A549 (cell line): ENCODE measurements around the gene CYP8B1. TPM values are rescaled to one million over a fixed set of nuclear protein-coding genes. Genes with fewer than 3 reads are reported as not detected.
A peak's percentile ranks its signal among the peaks of the same experiment; 100 is the strongest.
"Not testable (repeated sequence)": the region's sequence is repeated elsewhere in the genome, so short reads cannot be mapped to it uniquely, and the experiment has no call there.

ENCODE experiments used
- ATAC-seq, 2 experiments: fragments of 200-7000 bp in 1 of 2; fragments of >200 bp in 1 of 2; cut with Nextera tagmentation in 1 of 2; cut with Tn5 transposase in 1 of 2; 3 replicates each; pipeline versions ENCODE4 v1.8.0 to v1.9.1; 2018 to 2020; ENCODE audit warnings: mild to moderate bottlenecking in 1 of 2, moderate library complexity in 1 of 2
- CTCF ChIA-PET: fragments of 300-600 bp; sonication (Branson Sonifier 250); formaldehyde crosslinking; extraction: SDS; loops from one replicate; lab custom pipeline; 2021; ENCODE audit warnings: antibody characterized with exemption, inconsistent platforms; lab: Yijun Ruan, JAX
- POLR2A ChIA-PET: fragments of 350-600 bp; formaldehyde crosslinking; extraction: SDS; loops from one replicate; lab custom pipeline; 2021; ENCODE audit warnings: antibody characterized with exemption, inconsistent platforms; lab: Yijun Ruan, JAX
- DNase-seq, 2 experiments: peaks; one replicate each; pipeline versions ENCODE4 v3.0.0 to v3.0.0-alpha.2; 2011 to 2016; ENCODE audit warnings: low read depth in 1 of 2, low spot score in 1 of 2
- FAIRE-seq: peaks from 2 replicates; lab custom pipeline; 2011; peaks lifted over from hg19 to GRCh38; lab: Jason Lieb, UNC
- H3K27ac ChIP-seq, 2 experiments: fragments of >200 bp; sonication (Bioruptor Twin); formaldehyde crosslinking; 3 replicates each; pipeline ENCODE4 v1.5.1; 2016 to 2017
- H3K4me1 ChIP-seq: fragments of >200 bp; sonication (Bioruptor Twin); formaldehyde crosslinking; 3 replicates; pipeline ENCODE4 v1.6.1; 2016
- H3K4me2 ChIP-seq: fragments of >200 bp; sonication (Bioruptor Twin); formaldehyde crosslinking; 3 replicates; pipeline ENCODE4 v1.6.1; 2016
- H3K4me3 ChIP-seq: fragments of >200 bp; sonication (Bioruptor Twin); formaldehyde crosslinking; 3 replicates; pipeline ENCODE4 v1.5.1; 2016
- H3K9me3 ChIP-seq: fragments of >200 bp; sonication (Bioruptor Twin); formaldehyde crosslinking; 3 replicates; pipeline ENCODE4 v1.6.1; 2016
- ATOH8 ChIP-seq: fragments of 250-450 bp; sonication (Bioruptor Pico); IDR thresholded peaks from 2 replicates; pipeline ENCODE4 v1.5.0; 2020; ENCODE audit warnings: low read depth, mild to moderate bottlenecking, moderate library complexity
- BHLHE40 ChIP-seq: IDR thresholded peaks from 2 replicates; pipeline ENCODE4 v1.6.1; 2012; ENCODE audit warnings: low read depth, low read length, inconsistent platforms
- CEBPB ChIP-seq, 2 experiments: fragments of >200 bp in 1 of 2; sonication (Bioruptor Twin) in 1 of 2; formaldehyde crosslinking in 1 of 2; IDR thresholded peaks; 2 replicates each; pipeline ENCODE4 v1.6.1; 2012 to 2016
- CHD2 ChIP-seq: fragments of 150-350 bp; IDR thresholded peaks from 2 replicates; pipeline ENCODE4 v1.6.1; 2014; ENCODE audit warnings: low read length; ENCODE audit not compliant: partially characterized antibody
- CHD4 ChIP-seq: fragments of 200-600 bp; sonication (generic); IDR thresholded peaks from 2 replicates; pipeline ENCODE4 v1.6.1; 2016; ENCODE audit warnings: antibody characterized with exemption, mild to moderate bottlenecking, borderline replicate concordance
- E2F6 ChIP-seq: IDR thresholded peaks from 2 replicates; pipeline ENCODE4 v1.6.1; 2012; ENCODE audit warnings: low read depth, borderline replicate concordance
- EP300 ChIP-seq, 2 experiments: fragments of >200 bp; sonication (Bioruptor Twin); formaldehyde crosslinking; IDR thresholded peaks; 2 replicates in 1 of 2; 3 replicates in 1 of 2; pipeline ENCODE4 v1.6.1; 2016 to 2017
- FOSB ChIP-seq: fragments of 250-450 bp; sonication (Bioruptor Pico); IDR thresholded peaks from 2 replicates; pipeline ENCODE4 v1.5.0; 2020; ENCODE audit warnings: mild to moderate bottlenecking, moderate library complexity
- FOSL2 ChIP-seq, 2 experiments: fragments of 450-650 bp in 1 of 2; fragments of >200 bp in 1 of 2; sonication (Bioruptor Twin) in 1 of 2; formaldehyde crosslinking; IDR thresholded peaks; 2 replicates each; pipeline versions ENCODE4 v1.5.0 to v1.6.1; 2016 to 2020; ENCODE audit warnings: mild to moderate bottlenecking in 1 of 2, moderate library complexity in 1 of 2
- FOXS1 ChIP-seq: fragments of 250-450 bp; sonication (Bioruptor Pico); IDR thresholded peaks from 2 replicates; pipeline ENCODE4 v1.5.0; 2020; ENCODE audit warnings: mild to moderate bottlenecking, moderate library complexity
- GATA3 ChIP-seq: IDR thresholded peaks from 2 replicates; pipeline ENCODE4 v1.6.1; 2012; ENCODE audit warnings: borderline replicate concordance
- HES2 ChIP-seq: fragments of >200 bp; sonication (Bioruptor Twin); formaldehyde crosslinking; IDR thresholded peaks from 2 replicates; pipeline ENCODE4 v1.6.1; 2016
- HOXA7 ChIP-seq: fragments of 250-450 bp; sonication (Bioruptor Pico); IDR thresholded peaks from 2 replicates; pipeline ENCODE4 v1.5.0; 2020; ENCODE audit warnings: mild to moderate bottlenecking, moderate library complexity
- HOXB13 ChIP-seq: fragments of 250-450 bp; sonication (Bioruptor Pico); IDR thresholded peaks from 2 replicates; pipeline ENCODE4 v1.5.0; 2020; ENCODE audit warnings: low read depth, mild to moderate bottlenecking, moderate library complexity
- HOXB5 ChIP-seq: fragments of 250-450 bp; sonication (Bioruptor Pico); IDR thresholded peaks from 2 replicates; pipeline ENCODE4 v1.5.0; 2020; ENCODE audit warnings: mild to moderate bottlenecking, moderate library complexity
- MAFK ChIP-seq: fragments of 450-650 bp; IDR thresholded peaks from 2 replicates; pipeline ENCODE4 v1.6.1; 2014; ENCODE audit not compliant: partially characterized antibody
- NR3C1 ChIP-seq: fragments of >200 bp; sonication (Bioruptor Twin); formaldehyde crosslinking; IDR thresholded peaks from 3 replicates; pipeline ENCODE4 v1.6.1; 2017
- RAD21 ChIP-seq, 2 experiments: fragments of >200 bp in 1 of 2; sonication (Bioruptor Twin) in 1 of 2; formaldehyde crosslinking in 1 of 2; IDR thresholded peaks in 1 of 2; conservative IDR thresholded peaks in 1 of 2; 2 replicates in 1 of 2; 3 replicates in 1 of 2; pipeline ENCODE4 v1.6.1; 2012 to 2018; ENCODE audit warnings: inconsistent platforms in 1 of 2
- RCOR1 ChIP-seq: fragments of 150-350 bp; IDR thresholded peaks from 2 replicates; pipeline ENCODE4 v1.6.1; 2014; ENCODE audit warnings: antibody characterized with exemption, low read length, low read depth
- REST ChIP-seq: fragments of 200-600 bp; sonication (generic); IDR thresholded peaks from 2 replicates; pipeline ENCODE4 v1.6.1; 2016; ENCODE audit warnings: antibody characterized with exemption, mild to moderate bottlenecking, moderate library complexity
- RNF2 ChIP-seq: fragments of 200-600 bp; sonication (generic); IDR thresholded peaks from 2 replicates; pipeline ENCODE4 v1.6.1; 2016; ENCODE audit warnings: low read depth, mild to moderate bottlenecking, antibody characterized with exemption, moderate library complexity, borderline replicate concordance
- TFCP2L1 ChIP-seq: fragments of 250-450 bp; sonication (Bioruptor Pico); IDR thresholded peaks from 2 replicates; pipeline ENCODE4 v1.5.0; 2021; ENCODE audit warnings: mild to moderate bottlenecking
- USF2 ChIP-seq: fragments of 450-650 bp; IDR thresholded peaks from 2 replicates; pipeline ENCODE4 v1.6.1; 2014; ENCODE audit warnings: antibody characterized with exemption
- ZFP36 ChIP-seq: fragments of 450-650 bp; IDR thresholded peaks from 2 replicates; pipeline ENCODE4 v1.6.1; 2014; ENCODE audit warnings: borderline replicate concordance; ENCODE audit not compliant: partially characterized antibody
- ZSCAN20 ChIP-seq: fragments of 250-450 bp; sonication (Bioruptor Pico); IDR thresholded peaks from 2 replicates; pipeline ENCODE4 v1.8.0; 2022; ENCODE audit warnings: mild to moderate bottlenecking, moderate library complexity
- WGBS: methylation state at CpG from one replicate; pipeline ENCODE4 v1.1.6; 2017; ENCODE audit errors: missing lambda C conversion rate; 5-methylcytosine and 5-hydroxymethylcytosine counted together
- polyA plus RNA-seq, 4 experiments: library from polyadenylated mRNA; depleted of rRNA in 3 of 4; stranded (reverse); fragments of >200 nt; fragmentation: RNase III in 1 of 4; extraction: RNeasy Plus Mini Kit Qiagen cat#74134 plus additional on column Dnase treatment in 1 of 4; gene quantifications; 2 replicates in 3 of 4; 3 replicates in 1 of 4; pipeline ENCODE4 v1.2.3, GENCODE V29; 2011 to 2017

Gene CYP8B1
- polyA plus RNA-seq, 2 of the 4 experiments (the other 2 are of a cell fraction), result not detected

GRCh38 chr3:42884324-42884723 is 8.6 kb upstream of the CYP8B1 start:
- H3K4me3 ChIP-seq, result no peak overlapping the region
- TF ChIP-seq FOSL2 (IDR thresholded peaks at IDR 0.05) (no peak), FOSL2 (CRISPR knock-in tag; IDR thresholded peaks at IDR 0.05) (no peak), HES2 (no peak), RAD21 (conservative IDR thresholded peaks at IDR 0.05 in 1 of 2, IDR thresholded peaks at IDR 0.05 in 1 of 2) (no peak), CHD2 (no peak), TFCP2L1 (CRISPR knock-in tag) (no peak), BHLHE40 (no peak)
- no peak overlapping the region for H3K27ac ChIP-seq
- FAIRE-seq, result no peak
- H3K4me1 ChIP-seq, result no peaks in the 10 kb centered on the region
- POLR2A ChIA-PET, result no interaction called here
- CTCF ChIA-PET, result no interaction called here
- H3K9me3 ChIP-seq, result no peaks in the 10 kb centered on the region
- no peak for DNase-seq
- 71% methylated on average over 2 of the region's 2 CpGs for WGBS
- ATAC-seq, result no peak
- H3K4me2 ChIP-seq, result no peak overlapping the region

- CTCF ChIA-PET, H3K27ac ChIP-seq, H3K4me3 ChIP-seq, ATAC-seq, POLR2A ChIA-PET, H3K4me1 ChIP-seq, H3K4me2 ChIP-seq, DNase-seq, H3K9me3 ChIP-seq, FAIRE-seq: not testable (repeated sequence)
- WGBS, result 20% methylated on average over 6 of the region's 6 CpGs
Measured at GRCh38 chr3:42883251-42883930, 7.7 kb upstream of the CYP8B1 start.

- peak overlapping the region; percentile 68 for H3K4me3 ChIP-seq
- H3K4me1 ChIP-seq, result no peaks in the 10 kb centered on the region
- 9% methylated on average over 10 of the region's 61 CpGs for WGBS
- DNase-seq (peak; percentile 72 to 74), ATAC-seq (peak; percentile 99 to 100), FAIRE-seq (no peak)
- CTCF ChIA-PET, result interaction anchor here (0.6 to 1.4 kb wide), 30 partner anchors 9 to 763 kb away, joined by 3 to 11 read pairs (median 3); partner anchors contain the start of genes HIGD1A and SEC22C
- POLR2A ChIA-PET, result no interaction called here
- peak overlapping the region; percentile 77 to 96 for H3K27ac ChIP-seq
- no peaks in the 10 kb centered on the region for H3K9me3 ChIP-seq
- peak overlapping the region; percentile 89 for H3K4me2 ChIP-seq
- TF ChIP-seq NR3C1 (no peak), HOXB13 (CRISPR knock-in tag) (no peak), CEBPB (IDR thresholded peaks at IDR 0.05) (no peak), FOXS1 (CRISPR knock-in tag) (no peak), REST (no peak), ATOH8 (CRISPR knock-in tag) (no peak), FOSB (no peak), E2F6 (peak; percentile 38; the same call in 1 of the 2 replicates), EP300 (IDR thresholded peaks at IDR 0.05) (no peak), RCOR1 (no peak), USF2 (no peak), BHLHE40 (no peak), CHD4 (no peak), GATA3 (no peak), RNF2 (no peak), FOSL2 (IDR thresholded peaks at IDR 0.05) (no peak), FOSL2 (CRISPR knock-in tag; IDR thresholded peaks at IDR 0.05) (no peak), ZFP36 (no peak), MAFK (no peak), ZSCAN20 (CRISPR knock-in tag) (no peak), HOXB5 (CRISPR knock-in tag) (no peak), HOXA7 (no peak)
Measured at GRCh38 chr3:42880601-42881451, 5.1 kb upstream of the CYP8B1 start.
